Globus pallidus (tissue), 1 donor: ENCODE data around the gene SYDE2.
"Not testable (repeated sequence)": the region's sequence is repeated elsewhere in the genome, so short reads cannot be mapped to it uniquely, and the experiment has no call there.

Experiments used
- DNase-seq: peaks from one replicate; pipeline ENCODE4 v3.0.0-alpha.2; 2015; ENCODE audit warnings: low spot score

The SYDE2 gene

DNA sequence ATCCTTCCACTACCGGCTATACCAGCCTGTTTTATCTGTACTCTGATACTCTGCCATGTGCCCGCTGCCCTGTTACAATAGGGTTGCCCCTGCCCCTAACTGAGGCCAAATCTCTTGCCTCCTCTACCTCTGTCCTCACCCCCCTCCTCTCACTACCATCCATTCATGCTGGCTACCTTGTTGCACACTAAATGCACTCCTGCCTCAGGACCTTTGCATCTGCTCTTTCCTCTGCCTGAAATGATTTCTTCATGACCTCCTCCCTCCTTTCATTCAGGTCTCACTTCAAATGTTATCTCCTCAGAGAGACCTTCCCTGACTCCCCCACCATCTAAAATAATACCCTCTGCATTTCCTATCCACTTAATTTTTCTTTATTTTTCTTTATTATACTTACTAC is 7.7 kb upstream of the SYDE2 start:
- DNase-seq = no peak

DNA sequence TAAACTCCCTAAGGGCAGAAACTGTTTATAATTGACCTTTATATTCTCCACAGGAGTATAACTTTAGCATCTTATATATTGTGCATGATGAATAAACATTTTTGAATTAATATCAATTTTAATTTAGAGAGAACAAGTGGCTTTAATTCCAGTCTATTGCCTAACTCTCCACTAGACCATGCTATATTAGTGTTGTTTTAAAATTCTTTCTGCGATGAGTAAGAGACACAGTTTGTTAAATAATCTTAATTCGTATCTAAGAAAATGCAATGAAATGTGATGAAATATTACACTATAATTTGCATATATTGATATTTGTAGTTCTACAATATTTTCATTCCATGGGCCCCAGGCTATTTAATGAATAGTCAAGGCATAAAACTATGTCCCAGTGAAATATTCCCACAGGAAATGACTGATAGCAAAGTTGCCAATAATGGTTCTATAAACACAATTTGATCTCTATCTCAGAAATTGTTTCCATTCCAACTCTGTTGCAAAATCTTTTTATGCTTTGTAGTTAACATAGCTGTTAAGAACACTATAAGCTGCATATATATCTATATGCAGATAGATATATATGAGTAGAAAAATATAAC is 2.9 kb upstream of the SYDE2 start:
- DNase-seq = no peak

DNA sequence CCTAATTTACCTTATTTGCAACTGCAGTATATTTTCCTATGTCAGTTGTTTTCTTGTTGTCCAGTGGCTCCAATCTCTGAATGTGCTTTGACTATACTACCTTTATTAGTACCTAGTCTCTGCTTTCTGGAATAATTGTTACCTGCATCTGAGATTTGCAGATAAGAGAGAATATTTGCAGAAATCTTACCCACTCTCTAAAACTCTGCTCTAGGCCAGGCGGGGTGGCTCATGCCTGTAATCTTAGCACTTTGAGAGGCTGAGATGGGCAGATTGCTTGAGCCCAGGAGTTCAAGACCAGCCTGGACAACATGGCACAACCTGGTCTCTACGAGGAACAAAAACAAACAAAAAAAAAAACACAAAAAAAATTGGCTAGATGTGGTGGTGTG is 2.0 kb upstream of the SYDE2 start:
- DNase-seq = no peak

DNA sequence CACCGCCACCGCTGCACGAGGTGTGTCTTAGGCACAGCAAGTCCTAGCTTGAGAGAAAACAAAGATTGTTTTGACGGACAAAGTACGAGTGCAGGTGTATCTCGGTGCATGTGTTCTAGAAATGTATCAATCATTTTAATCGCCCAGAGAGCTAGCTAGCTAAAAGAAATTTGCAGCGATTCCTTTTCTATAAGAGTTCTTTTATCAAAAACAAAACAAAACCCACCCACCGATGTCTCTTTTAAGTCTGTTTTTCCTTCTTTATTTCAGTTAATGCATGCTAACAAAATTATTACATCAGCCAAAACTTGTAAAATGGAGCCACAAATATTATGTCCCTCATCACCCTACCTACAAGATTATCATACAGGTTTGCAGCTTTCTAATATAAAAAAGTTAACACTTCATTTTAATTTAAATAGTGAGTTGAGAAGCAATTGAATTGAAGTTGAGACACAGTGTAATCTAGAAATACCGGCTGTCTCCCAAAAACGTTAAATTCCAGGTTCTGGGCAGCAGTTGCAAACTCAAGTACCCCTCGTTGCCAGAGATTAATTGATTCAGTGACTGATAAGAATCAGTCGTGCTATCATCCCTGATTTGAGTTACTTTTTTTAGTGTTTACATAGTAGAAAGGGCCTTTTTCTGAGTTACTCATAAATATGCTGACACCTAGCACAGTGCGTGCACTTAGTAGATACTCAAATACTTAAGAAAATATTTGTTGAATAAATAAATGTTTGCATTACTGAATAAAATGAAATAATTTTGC is 1.5 kb upstream of the SYDE2 start:
- no peak for DNase-seq

DNA sequence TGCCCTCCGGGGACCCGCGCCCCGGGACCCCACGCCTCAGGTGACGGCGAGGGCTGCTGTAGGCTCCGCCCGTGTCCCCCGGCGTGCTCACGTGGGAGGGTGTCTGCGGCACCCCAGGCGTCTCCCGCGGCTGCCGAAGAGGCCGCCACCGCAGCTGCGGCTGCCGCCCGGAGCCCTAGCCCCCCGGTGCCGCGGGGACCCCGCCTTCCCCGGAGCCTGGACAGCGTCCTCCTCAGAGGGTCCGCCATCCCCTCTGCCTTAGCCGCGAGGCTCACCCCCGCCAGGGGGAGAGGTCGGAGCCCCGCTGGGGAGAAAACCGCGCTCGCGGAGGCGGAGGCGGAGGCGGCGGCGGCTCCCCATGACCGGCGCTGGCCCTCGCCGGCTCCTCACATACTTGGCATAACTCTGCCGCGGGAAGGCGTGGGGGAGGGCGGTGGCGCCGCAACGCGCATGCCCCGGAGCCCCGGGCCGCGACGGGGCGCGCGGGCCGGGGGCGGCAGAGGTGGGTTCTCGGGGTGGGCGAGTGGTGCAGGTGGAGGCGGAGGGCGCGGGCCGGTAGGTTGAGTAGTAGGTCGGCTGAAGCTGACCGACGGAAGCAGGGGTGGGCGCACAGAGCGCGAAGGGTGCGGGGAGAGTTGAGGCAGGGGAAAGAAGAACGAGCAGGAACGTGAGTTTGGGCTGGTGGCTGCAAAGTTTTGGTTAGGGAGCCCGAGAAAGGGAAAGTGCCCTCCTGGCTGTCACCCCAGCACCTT is 700 bp upstream of the SYDE2 start:
- DNase-seq = peak; percentile 11

DNA sequence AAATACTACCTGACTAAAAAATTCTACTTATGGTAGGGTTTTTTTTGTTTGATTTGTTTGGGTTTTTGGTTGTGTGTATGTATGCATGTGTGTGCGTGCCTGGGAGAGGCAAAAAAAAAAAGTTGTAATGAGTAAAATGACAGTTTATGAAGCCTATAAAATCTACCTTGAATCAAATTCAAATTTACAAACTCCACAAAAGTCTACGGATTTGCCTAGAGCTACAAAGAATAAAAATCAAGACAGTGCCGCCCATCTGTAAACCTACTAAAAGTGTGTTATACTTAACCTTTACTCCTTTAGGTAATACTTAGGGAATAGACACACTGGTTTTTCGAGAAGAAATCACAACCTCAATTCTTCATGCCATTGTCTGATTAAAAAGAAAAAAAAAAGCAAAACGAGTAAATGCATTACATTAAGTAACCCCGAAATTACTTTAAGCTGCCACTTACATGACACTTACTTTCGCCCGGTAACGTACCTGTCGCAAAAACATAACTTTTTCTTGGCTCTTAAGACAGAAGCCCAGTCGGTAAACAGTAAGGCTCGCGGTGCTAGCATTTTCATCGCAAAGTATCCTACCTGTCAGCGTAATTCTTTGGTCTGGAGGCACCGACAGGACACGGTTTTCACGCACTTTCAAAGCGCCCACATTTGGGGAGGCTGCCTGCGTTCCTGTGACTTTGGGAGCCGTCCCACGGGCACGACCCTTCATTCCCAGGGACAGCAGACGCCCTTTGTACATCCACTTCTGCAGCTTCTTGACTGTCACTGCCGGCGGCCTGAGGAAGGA is 951 bp downstream of the SYDE2 start:
- DNase-seq = no peak

DNA sequence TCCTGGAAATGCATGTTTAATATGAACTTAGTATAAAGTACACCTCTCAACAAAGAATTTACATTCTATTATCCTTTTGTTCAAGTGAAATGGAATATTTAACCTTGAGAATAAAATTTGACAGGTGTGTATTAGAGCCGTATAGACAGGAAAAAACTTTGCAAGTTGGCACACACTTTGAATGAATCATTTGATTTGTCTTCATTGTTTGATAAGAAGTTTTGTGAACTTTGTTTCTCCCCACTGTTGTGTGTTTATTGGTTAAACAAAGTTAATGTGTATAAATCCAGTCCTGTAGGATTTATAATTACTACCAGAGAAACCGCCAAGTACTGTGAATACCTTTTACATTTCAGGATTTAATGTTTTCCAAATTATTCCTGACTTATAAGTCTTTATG is 2.0 kb downstream of the SYDE2 start:
- DNase-seq = no peak

DNA sequence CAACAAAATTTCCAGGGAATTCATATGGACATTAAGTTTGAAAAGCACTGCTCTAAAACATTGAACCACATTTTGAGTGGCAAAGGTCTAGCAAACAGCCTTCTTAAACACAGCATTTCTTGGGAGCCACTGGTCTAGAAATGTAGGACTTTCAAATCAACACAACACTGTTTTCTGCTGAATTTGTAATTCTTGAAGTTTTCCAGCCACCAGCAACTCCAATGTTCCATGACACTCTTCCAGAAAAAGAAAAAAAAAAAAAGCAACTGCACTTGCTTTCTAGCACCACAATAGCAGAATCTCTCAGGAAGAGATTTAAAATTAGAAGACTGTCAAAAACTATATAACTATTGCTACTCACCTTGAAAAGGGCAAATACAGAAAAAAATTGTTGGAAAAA is 4.5 kb downstream of the SYDE2 start:
- no peak for DNase-seq

DNA sequence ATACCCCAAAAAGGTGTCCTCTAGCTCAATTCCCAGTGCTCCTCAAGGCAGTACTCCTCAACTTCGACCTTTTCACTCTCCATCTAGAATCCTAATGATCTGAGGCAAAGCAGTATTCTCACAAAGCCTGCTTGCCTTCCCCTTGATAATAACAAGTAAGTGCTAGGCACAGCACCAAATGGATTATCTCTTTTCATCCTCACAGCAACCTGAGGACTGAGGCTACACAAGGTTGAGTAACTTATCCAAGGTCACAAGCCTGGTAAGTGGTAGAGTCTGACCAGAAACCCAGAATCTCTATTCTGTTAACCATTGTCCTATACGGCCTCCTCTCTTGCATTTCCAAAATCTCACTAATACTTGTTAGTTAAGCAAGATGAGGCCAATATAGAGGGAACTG is 5.1 kb downstream of the SYDE2 start:
- no peak for DNase-seq

DNA sequence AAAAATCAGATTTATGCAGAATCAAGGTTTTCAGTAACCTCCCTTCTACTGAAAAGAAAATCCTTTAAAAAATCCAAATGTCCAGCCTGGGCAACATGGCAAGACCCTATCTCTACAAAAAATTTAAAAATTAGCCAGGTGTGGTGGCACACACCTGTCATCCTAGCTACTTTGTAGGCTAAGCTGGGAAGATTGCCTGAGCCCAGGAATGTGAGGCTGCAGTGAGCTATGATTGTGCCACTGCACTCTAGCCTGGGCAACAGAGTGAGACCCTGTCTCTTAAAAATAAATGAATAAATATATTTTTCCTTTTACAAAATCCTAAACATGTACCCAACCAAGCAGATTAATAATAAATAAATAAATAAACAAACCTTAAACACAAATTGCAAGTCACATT is 8.7 kb downstream of the SYDE2 start:
- DNase-seq = not testable (repeated sequence)

DNA sequence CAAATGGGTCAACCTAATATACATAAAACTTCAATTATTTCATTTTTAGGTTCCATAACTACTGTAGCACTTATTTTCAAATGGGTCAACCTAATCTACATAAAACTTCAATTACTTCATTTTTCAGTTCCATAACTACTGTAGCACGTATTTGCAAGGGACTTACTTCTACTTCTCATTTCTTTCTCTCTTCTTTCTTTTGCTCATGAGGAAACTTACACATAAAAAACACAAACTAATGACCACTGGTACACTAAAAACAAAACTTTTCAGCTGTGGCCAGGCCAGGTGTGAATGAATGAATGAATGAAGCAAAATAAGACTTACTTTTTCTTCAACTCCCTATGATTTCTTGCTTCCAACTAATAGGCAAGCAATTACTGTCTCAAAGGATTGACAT is 11.7 kb downstream of the SYDE2 start:
- DNase-seq = no peak

DNA sequence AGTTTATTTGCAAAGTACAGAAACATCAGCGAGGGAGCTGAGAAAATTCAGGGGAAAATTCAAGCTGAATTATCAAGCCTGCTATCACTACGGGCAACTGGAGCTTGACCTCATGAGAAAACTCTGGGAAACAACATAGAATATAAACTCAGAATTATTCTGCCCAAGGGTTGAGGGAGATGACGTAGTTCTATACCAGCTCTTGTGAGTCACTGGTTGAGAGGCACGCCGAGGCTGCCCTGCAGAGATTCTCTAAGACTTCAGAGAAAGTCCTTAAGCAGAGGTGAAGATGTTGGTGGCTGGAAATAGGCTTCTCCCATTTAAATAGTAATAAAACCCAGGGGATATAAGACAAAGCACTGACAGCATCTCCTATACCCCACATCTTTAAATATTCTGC is 12.3 kb downstream of the SYDE2 start:
- no peak for DNase-seq

DNA sequence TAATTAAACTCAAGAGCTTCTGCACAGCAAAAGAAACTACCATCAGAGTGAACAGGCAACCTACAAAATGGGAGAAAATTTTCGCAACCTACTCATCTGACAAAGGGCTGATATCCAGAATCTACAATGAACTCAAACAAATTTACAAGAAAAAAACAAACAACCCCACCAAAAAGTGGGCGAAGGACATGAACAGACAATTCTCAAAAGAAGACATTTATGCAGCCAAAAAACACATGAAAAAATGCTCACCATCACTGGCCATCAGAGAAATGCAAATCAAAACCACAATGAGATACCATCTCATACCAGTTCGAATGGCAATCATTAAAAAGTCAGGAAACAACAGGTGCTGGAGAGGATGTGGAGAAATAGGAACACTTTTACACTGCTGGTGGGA is 13.8 kb downstream of the SYDE2 start:
- not testable (repeated sequence) for DNase-seq

DNA sequence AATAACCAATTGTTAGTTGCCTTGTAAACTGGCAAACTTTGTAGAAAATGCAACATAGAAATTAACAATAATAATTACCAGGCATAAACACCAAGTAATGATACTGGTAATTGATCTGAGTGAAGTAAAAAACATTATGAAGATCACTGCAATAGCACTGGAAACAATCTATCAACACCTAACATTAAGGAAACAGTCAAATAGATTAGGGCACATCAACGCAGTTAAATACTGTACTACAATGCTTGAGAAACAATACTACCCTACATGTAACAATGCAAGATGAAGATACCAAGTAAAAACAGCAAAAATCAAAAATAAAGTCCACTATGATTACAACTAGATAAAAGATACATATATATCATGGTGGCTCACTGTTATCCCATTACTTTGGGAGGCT is 16.6 kb downstream of the SYDE2 start:
- no peak for DNase-seq

DNA sequence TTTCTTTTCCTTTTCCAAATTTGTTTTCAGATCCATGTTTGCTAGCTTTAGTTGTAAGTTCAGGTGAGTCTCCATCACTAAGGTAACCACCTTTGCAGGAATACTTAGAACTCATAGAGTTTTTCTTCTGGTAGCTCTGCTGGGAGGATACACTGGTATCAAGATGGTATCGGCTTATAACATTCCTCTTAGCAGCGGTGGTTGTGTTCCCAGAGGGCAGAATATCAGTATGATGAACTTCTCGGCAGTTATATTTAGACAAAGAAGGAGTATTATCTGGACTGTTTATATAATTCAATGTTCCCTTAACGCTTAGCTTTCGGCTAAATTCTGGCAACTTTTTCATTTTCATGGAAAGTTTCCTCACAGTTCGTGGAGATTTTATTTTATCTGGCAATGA is 18.1 kb downstream of the SYDE2 start:
- no peak for DNase-seq

DNA sequence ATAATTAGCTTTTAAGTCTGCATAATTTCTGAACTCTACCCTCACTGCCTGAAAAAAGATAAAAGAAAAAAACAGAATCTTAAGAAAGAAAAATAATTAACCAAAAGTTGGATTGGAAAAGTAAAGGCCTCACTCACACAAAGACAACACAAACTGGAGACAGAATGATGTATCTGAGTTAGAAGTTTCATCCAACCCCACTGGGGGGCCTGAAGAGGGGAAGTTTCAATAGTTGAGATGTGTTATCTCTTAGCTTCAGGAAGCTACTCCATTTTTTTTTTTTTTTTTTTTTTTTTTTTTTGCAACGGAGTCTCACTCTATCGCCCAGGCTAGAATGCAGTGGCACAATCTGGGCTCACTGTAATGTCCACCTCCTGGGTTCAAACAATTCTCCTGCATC is 19.9 kb downstream of the SYDE2 start:
- no peak for DNase-seq

DNA sequence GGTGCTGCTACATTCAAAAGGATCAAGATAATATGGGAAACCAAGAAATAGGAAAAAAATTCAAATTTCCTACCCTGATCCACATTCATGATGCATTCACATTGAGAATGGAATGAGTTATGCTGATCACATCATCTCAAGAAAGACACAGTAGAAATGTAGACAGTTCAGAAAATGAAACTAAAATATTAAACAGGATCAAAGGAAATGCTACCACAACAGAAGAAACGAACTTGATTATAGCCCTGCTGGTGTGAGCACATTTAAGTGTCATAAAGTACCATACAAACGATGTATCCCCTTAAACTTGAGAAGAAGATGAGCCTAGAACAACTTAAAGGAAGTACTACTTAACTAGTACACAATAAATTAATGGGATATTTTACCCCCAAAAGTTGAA is 21.3 kb downstream of the SYDE2 start:
- no peak for DNase-seq

DNA sequence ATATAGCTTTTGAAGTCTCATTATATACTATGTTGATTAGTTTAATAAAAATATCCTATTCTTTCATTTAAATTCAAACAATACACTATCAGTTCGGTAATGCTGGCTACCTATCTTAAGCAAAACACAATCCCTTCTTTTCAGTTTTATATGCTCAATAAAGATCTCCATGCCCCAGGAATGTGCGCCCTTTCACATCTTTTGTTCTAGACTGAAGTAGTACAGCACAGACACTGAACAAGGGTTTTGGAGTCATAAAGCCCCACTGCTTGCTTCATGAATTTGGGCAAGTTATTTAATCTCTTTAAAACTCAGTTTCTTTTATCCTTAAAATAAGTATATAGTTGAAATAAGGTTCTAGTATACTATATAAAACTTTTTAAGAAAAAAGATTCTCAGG is 22.4 kb downstream of the SYDE2 start:
- DNase-seq = no peak

DNA sequence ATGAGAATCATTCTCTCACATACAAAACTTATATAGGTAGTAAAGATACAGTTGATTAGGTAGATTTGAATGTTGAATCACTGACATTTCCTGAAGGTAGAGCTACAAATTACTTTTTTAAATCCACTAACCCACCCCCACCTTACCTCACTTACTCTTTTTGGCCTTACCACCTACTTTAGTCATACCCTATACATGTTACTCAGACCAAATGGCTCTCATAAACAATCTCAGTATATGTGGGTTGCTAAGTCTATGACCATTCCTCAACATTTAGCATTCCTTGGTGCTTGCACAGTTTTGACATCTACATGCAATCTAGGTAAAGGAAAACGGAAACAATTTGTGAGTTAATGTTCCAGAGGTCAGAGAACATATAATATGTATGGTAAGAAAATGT is 26.3 kb downstream of the SYDE2 start:
- no peak for DNase-seq

DNA sequence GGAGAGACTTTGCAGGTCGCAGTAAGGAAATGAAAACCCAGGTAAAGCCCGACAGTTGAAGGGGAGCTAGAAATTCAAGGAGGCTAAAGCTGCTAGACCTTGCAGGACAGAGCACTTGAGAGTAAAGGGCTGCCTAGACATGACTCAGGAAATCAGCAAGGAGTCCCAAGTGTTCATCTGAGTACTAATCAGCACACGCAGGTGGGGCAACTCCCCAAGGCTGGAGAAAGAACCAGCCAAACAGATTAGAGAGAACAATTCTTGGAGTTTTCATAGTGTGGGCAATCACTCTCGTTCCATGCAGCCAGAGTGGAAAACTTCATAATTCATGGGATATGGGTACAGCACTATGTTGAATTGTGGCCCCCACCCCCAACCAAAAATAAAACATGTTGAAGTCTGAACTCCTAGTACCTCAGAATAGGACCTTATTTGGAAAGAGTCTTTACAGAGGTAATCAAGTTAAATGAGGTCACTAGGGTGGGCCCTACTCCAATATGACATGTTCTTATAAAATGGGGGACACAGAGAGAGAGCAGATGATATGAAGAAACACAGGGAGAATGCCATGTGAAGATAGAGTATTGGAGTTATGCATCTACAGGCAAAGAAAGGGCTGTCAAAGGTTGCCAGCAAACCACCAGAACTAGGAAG is 28.0 kb downstream of the SYDE2 start:
- no peak for DNase-seq

DNA sequence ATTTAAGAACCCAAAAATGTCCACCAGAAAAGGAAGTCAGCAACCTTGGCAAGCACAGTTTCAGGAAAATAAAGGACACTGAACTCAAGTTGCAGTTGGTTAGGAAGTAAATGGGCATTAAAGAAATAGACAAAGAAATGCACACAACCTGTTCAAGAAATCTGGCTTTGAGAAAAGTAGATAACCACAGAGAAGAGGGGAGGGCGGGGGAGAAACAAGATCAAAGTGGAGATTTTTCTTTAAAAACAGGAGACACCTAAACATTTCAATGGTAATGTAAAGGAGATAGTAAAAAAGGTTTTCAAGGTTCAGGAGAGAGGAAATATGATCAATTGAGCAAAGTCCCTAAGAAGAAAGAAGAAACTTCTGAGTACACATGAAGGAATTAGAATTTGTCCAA is 29.1 kb downstream of the SYDE2 start:
- DNase-seq = no peak

DNA sequence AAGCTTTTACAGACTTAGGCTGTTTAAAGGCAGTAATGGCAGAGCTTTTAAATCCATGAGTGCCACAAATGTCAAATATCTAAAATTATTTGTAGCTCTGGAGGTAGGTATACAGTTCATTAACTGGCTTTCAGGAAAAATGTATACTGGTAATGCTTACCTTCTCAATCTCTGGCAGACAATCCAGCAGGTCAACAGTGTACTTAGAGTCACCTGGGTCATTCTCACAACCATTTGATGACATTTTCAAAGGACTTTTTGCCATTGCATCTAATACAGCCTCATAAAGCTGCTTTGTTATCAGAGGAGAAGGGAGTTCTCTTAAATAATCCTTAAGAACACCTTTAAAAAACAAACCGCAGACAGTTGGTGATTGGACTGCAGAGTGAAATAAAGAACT is 31.9 kb downstream of the SYDE2 start:
- DNase-seq = no peak
